Stimulated activated CD4-positive, alpha-beta T cell treated with anti-CD3 and anti-CD28 coated beads, Interleukin-15, amount 100 ng/mL, for 48 hours (primary cell): ENCODE data around the gene TSC1.
"Not testable (repeated sequence)": the region's sequence is repeated elsewhere in the genome, so short reads cannot be mapped to it uniquely, and the experiment has no call there.

ENCODE experiments used
- DNase-seq, 2 donors: peaks; one replicate each; pipeline ENCODE4 v3.0.0-alpha.2; 2020; ENCODE audit warnings: low read depth in 2 of 2

Gene TSC1

GRCh38 chr9:132944294-132945185 lies at the start of gene TSC1:
TSS of gene TSC1 (minus strand) at chr9:132944616. CDS start at chr9:132928872, 15,744 bp downstream.
- DNase-seq = peak; percentile 95 to 97

GRCh38 chr9:132993511-132993939 lies 49.1 kb upstream of the TSC1 start:
- DNase-seq = no peak

GRCh38 chr9:132991351-132992300 lies 47.2 kb upstream of the TSC1 start:
- DNase-seq = no peak

GRCh38 chr9:132990781-132991180 lies 46.4 kb upstream of the TSC1 start:
- no peak for DNase-seq

GRCh38 chr9:132989998-132990557 lies 45.7 kb upstream of the TSC1 start:
- DNase-seq = not testable (repeated sequence)

- no peak for DNase-seq
These were observed 45.1 kb upstream of the TSC1 start for GRCh38 chr9:132989414-132989996.

- DNase-seq = no peak
These were observed 44.5 kb upstream of the TSC1 start for GRCh38 chr9:132989014-132989310.

- DNase-seq = no peak
These were observed 44.0 kb upstream of the TSC1 start for GRCh38 chr9:132988244-132989013.

GRCh38 chr9:132986640-132987620 lies 42.5 kb upstream of the TSC1 start:
- no peak for DNase-seq

GRCh38 chr9:132986114-132986513 lies 41.7 kb upstream of the TSC1 start:
- DNase-seq = no peak

GRCh38 chr9:132985489-132985888 lies 41.1 kb upstream of the TSC1 start:
- DNase-seq = no peak

GRCh38 chr9:132985071-132985350 lies 40.6 kb upstream of the TSC1 start:
- DNase-seq = no peak

GRCh38 chr9:132984202-132985070 lies 40.0 kb upstream of the TSC1 start:
- DNase-seq = no peak

- DNase-seq = no peak
These were observed 39.2 kb upstream of the TSC1 start for GRCh38 chr9:132983491-132984201.

GRCh38 chr9:132982458-132982857 lies 38.0 kb upstream of the TSC1 start:
- no peak for DNase-seq

GRCh38 chr9:132980157-132980556 lies 35.7 kb upstream of the TSC1 start:
- DNase-seq = no peak

- DNase-seq = no peak
These were observed 34.2 kb upstream of the TSC1 start, which contains the start of gene GFI1B for GRCh38 chr9:132978451-132979131. TSS of gene GFI1B (plus strand) at chr9:132978694. CDS start at chr9:132986679, 7,985 bp downstream.

- DNase-seq = no peak
These were observed 33.7 kb upstream of the TSC1 start for GRCh38 chr9:132978112-132978450.
